K562 (cell line): ENCODE data around the gene LSS. TPM values are rescaled to one million over a fixed set of nuclear protein-coding genes. Genes with fewer than 3 reads are reported as not detected.

ENCODE experiments used
- ATAC-seq: fragments of 200-7000 bp; cut with Tn5 transposase; 3 replicates; pipeline ENCODE4 v1.9.1; 2020; ENCODE audit warnings: moderate library complexity
- BruUV-seq: library from RNA; stranded (reverse); fragments of 400-500 nt; replicated peaks from 2 replicates; lab custom pipeline; 2021; lab: Mats Ljungman, UMichigan
- CTCF ChIA-PET: fragments of 300-600 bp; formaldehyde crosslinking; extraction: SDS; loops from one replicate; lab custom pipeline; 2021; ENCODE audit warnings: low intra/inter-chr PET ratio; lab: Yijun Ruan, JAX
- POLR2A ChIA-PET: fragments of 300-600, 350-650 bp; sonication (Branson Sonifier 250); formaldehyde crosslinking; extraction: SDS; loops from one replicate; lab custom pipeline; 2021; ENCODE audit warnings: antibody characterized with exemption, inconsistent platforms; lab: Yijun Ruan, JAX
- DNase-seq, 4 experiments: peaks; one replicate each; pipeline versions ENCODE4 v3.0.0 to v3.0.0-alpha.2; 2011 to 2018; ENCODE audit warnings: low spot score in 3 of 4, mixed read lengths in 3 of 4; ENCODE audit errors: extremely low read depth in 1 of 4
- FAIRE-seq: peaks from 2 replicates; lab custom pipeline; 2011; peaks lifted over from hg19 to GRCh38; lab: Jason Lieb, UNC
- H2AFZ ChIP-seq: 2 replicates; pipeline ENCODE4 v1.6.0; 2011; ENCODE audit warnings: low read depth, low read length, control low read depth, inconsistent platforms
- H3K27ac ChIP-seq: fragments of 200-600 bp; 3 replicates; pipeline ENCODE4 v1.8.0; 2011; ENCODE audit warnings: low read depth, mild to moderate bottlenecking, control low read depth, inconsistent platforms, low read length, moderate library complexity, mixed read lengths; ENCODE audit errors: extremely low read depth
- H3K27me3 ChIP-seq, 2 experiments: fragments of 300-600 bp in 1 of 2; 2 replicates in 1 of 2; 3 replicates in 1 of 2; pipeline versions ENCODE4 v1.6.0 to v1.8.0; 2011; ENCODE audit warnings: inconsistent platforms in 2 of 2, low read length in 2 of 2, mild to moderate bottlenecking in 1 of 2, mixed read lengths in 1 of 2, moderate library complexity in 1 of 2; ENCODE audit not compliant: control insufficient read depth in 2 of 2, insufficient read depth in 2 of 2
- H3K36me3 ChIP-seq: fragments of 300-600 bp; 3 replicates; pipeline ENCODE4 v1.8.0; 2011; ENCODE audit warnings: mild to moderate bottlenecking, low read length, inconsistent platforms; ENCODE audit not compliant: control insufficient read depth, insufficient read depth
- H3K4me1 ChIP-seq, 2 experiments: fragments of 200-600 bp in 1 of 2; replicated peaks in 1 of 2; 2 replicates in 1 of 2; 3 replicates in 1 of 2; pipeline versions ENCODE4 v1.5.1 to v1.8.0; 2011; ENCODE audit warnings: inconsistent platforms in 2 of 2, low read length in 2 of 2, mild to moderate bottlenecking in 1 of 2, mixed read lengths in 1 of 2, moderate library complexity in 1 of 2; ENCODE audit not compliant: control insufficient read depth in 2 of 2, insufficient read depth in 2 of 2
- H3K4me2 ChIP-seq: 2 replicates; pipeline ENCODE4 v1.6.1; 2011; ENCODE audit warnings: low read length, control low read depth, inconsistent platforms, mixed read lengths; ENCODE audit not compliant: insufficient read depth
- H3K4me3 ChIP-seq: fragments of 200-600 bp; sonication (generic), shearing (Covaris generic); 2 replicates; pipeline ENCODE4 v1.5.1; 2016; ENCODE audit warnings: control low read depth, inconsistent platforms
- H3K79me2 ChIP-seq: fragments of 200-600 bp; 3 replicates; pipeline ENCODE4 v1.8.0; 2011; ENCODE audit warnings: low read length, inconsistent platforms; ENCODE audit not compliant: control insufficient read depth, insufficient read depth
- H3K9ac ChIP-seq, 2 experiments: 2 replicates each; pipeline versions ENCODE4 v1.6.0 to v1.6.1; 2011; ENCODE audit warnings: low read depth in 2 of 2, low read length in 2 of 2, control low read depth in 1 of 2, inconsistent platforms in 1 of 2, mild to moderate bottlenecking in 1 of 2, mixed read lengths in 1 of 2; ENCODE audit not compliant: insufficient read depth in 1 of 2
- H3K9me1 ChIP-seq: one replicate; pipeline ENCODE4 v1.6.0; 2011; ENCODE audit warnings: inconsistent platforms, mild to moderate bottlenecking, low read length, moderate library complexity; ENCODE audit not compliant: control insufficient read depth, insufficient read depth
- H3K9me3 ChIP-seq: replicated peaks from 2 replicates; pipeline ENCODE4 v1.5.1; 2011; ENCODE audit warnings: low read depth, low read length, inconsistent platforms; ENCODE audit not compliant: control insufficient read depth, insufficient read depth
- H4K20me1 ChIP-seq: replicated peaks from 2 replicates; pipeline ENCODE4 v1.6.1; 2011; ENCODE audit warnings: low read length, inconsistent platforms, mixed read lengths; ENCODE audit not compliant: control insufficient read depth, insufficient read depth
- EP300 ChIP-seq: IDR thresholded peaks from 2 replicates; pipeline ENCODE4 v1.6.1; 2012; ENCODE audit warnings: low read length, improper control_type of control experiment
- RBFOX2 ChIP-seq: fragments of 200-400 bp; formaldehyde crosslinking; IDR thresholded peaks from 2 replicates; pipeline ENCODE4 v1.6.1; 2017; ENCODE audit warnings: low read depth, mild to moderate bottlenecking, low read length, moderate library complexity
- RBM39 ChIP-seq: fragments of 200-400 bp; formaldehyde crosslinking; optimal IDR thresholded peaks from 2 replicates; pipeline ENCODE3; 2018; ENCODE audit warnings: low read depth, low read length
- SP2 ChIP-seq: IDR thresholded peaks from 2 replicates; pipeline ENCODE4 v1.6.1; 2011; ENCODE audit warnings: mild to moderate bottlenecking, low read depth, low read length, moderate library complexity; ENCODE audit not compliant: poor library complexity, severe bottlenecking; ENCODE audit errors: extremely low read depth
- WHSC1 ChIP-seq: IDR thresholded peaks from one replicate; pipeline ENCODE4 v1.6.1; 2012; ENCODE audit warnings: low read length, control low read depth, inconsistent platforms
- WGBS: fragments of 100-300 bp; shearing (Covaris generic); methylation state at CpG from one replicate; pipeline ENCODE4 v1.1.6; 2016; ENCODE audit warnings: low coverage, mixed read lengths; ENCODE audit not compliant: insufficient coverage; ENCODE audit errors: missing lambda C conversion rate; 5-methylcytosine and 5-hydroxymethylcytosine counted together
- in situ Hi-C: fragments of 300-500 bp; cut with MboI; formaldehyde crosslinking; loops from 4 replicates; pipeline ENCODE4 v1.15.0; 2018; ENCODE audit warnings: inconsistent platforms, mixed read lengths
- intact Hi-C: fragments of 100-400 bp; cut with micrococcal nuclease; formaldehyde crosslinking; loops from 2 replicates; pipeline ENCODE4 v1.14.2; 2022
- polyA plus RNA-seq, 8 experiments: library from polyadenylated mRNA; depleted of rRNA in 4 of 8; stranded (reverse) in 5 of 8; unstranded in 3 of 8; fragments of >200 nt; fragmentation: Nextera tagmentation in 2 of 8; fragmentation: Illumina TruSeq in 1 of 8; extraction: Ambion mirVana in 2 of 8; extraction: Trizol in 1 of 8; gene quantifications; 2 replicates each; pipeline versions ENCODE4 v1.2.1 to v1.2.3, GENCODE V29; 2011 to 2014; ENCODE audit warnings: inconsistent platforms in 1 of 8, missing spikeins in 1 of 8
- total RNA-seq, 7 experiments: library from RNA; depleted of rRNA in 6 of 7; stranded (reverse); fragments of >200 nt in 6 of 7; fragmentation: Illumina TruSeq in 2 of 7; extraction: Trizol in 2 of 7; gene quantifications; 2 replicates each; pipeline versions ENCODE4 v1.2.1 to v1.2.3, GENCODE V29; 2011 to 2021; ENCODE audit warnings: low replicate concordance in 1 of 7

LSS gene
- total and polyA plus RNA-seq, 9 of the 15 experiments (the other 6 are each of a cell fraction or from before 2014, with no cell fraction given): 2.2 to 89.5 (median 37.4) TPM

DNA sequence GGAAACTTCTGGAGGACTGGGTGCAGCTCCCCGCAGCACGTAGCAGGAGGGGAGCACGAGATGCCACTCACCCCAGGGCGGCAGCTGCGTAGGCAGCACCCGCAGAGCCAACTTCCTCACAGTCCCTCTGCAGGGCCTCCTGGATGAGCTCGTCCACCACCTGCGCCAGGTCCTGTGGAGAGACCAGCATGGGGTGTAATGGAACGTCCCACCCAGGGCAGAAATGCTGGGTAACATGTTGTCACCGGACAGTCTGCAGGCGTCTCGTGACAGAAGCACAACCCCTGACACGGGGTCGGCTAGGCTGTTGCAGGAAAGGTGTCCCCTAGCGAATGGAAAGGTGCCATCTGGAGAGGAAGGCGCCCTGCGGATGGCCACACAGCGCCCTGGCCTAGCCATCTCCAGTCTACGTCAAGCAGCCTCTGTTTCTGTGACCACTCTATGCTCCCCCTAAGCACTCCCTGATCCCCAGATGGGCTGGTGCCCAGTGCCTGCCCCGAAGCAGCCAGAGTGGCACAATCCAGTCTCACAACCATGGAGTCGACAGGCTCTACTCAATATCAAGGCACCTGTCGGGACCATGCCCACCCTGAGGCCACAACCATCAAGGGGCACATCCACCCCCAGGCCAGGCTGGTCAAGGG, 35.6 kb upstream of the LSS start:
- no peak for DNase-seq
- Histone ChIP-seq H3K4me1 (peaks cover 0 to 22% of the 10 kb centered on the region in 2 experiments; a peak in 3 of 5 replicates), H3K9me1 (peaks cover 7% of the 10 kb centered on the region), H3K4me3 (no peak overlapping the region), H3K79me2 (no peaks in the 10 kb centered on the region), H2AFZ (no peak overlapping the region), H3K9ac (peak overlapping the region in 1 of 2 experiments; percentile 29; a peak in 1 of 4 replicates), H3K27ac (no peak overlapping the region), H4K20me1 (0 out of 2 replicates have a peak, but pooled peaks cover 8% of the 10 kb centered on the region), H3K27me3 (no peaks in the 10 kb centered on the region; a peak in 1 of 5 replicates), H3K36me3 (peaks cover 87% of the 10 kb centered on the region), H3K9me3 (no peaks in the 10 kb centered on the region), H3K4me2 (no peak overlapping the region)
- no TSS peak for BruUV-seq
- FAIRE-seq: no peak
- CTCF ChIA-PET: no interaction called here
- WGBS: 93% methylated on average over 22 of the region's 22 CpGs
- in situ Hi-C loops (no loop called here), intact Hi-C loops (no loop called here)
- no peak for ATAC-seq
- TF ChIP-seq SP2: no peak
- TF ChIP-seq EP300: no peak
- TF ChIP-seq WHSC1: no peak
- 0 out of 2 replicates have a peak, but pooled peaks have one; percentile 37 for TF ChIP-seq RBFOX2
- TF ChIP-seq RBM39: no peak
- POLR2A ChIA-PET: interaction anchor here (0.6 to 1.9 kb wide), 2 partner anchors 11 to 29 kb away, joined by 3 to 5 read pairs; no protein-coding TSS in a partner anchor
